ENCODE data around the gene PIK3CD.

DNA sequence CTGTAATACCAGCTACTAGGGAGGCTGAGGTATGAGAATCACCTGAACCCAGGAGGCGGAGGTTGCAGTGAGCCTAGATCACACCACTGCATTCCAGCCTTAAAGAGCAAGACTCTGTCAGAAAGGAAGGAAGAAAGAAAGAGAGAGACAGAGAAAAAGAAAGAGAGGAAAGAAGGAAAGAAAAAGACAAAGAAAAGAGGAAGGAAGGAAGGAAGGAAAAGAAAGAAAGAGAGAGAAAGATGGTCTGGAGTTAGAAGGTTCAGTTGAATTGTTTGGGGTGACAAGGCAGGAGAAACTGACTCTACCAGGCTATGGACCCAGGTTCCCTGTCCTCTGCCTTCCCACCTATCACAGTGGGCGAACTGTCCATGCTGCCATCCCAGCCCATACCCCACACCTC lies 27.4 kb upstream of the PIK3CD start:
- TF ChIP-seq EP300 (IDR thresholded peaks at IDR 0.05; ENCODE audit: borderline replicate concordance in 1 of 2, low read depth in 1 of 2, low read length in 1 of 2) (no peak), POLR2AphosphoS5 (IDR thresholded peaks at IDR 0.05; ENCODE audit: low read depth, low read length) (no peak), MXI1 (IDR thresholded peaks at IDR 0.05; ENCODE audit: low read depth, low read length) (no peak), FOXM1 (IDR thresholded peaks at IDR 0.05; ENCODE audit: low read depth) (no peak), GABPA (IDR thresholded peaks at IDR 0.05; ENCODE audit: low read depth) (no peak), TAF1 (IDR thresholded peaks at IDR 0.05; ENCODE audit: borderline replicate concordance, low read depth, low read length) (no peak), CHD2 (IDR thresholded peaks at IDR 0.05; ENCODE audit: low read length, partially characterized antibody) (no peak), TCF12 (IDR thresholded peaks at IDR 0.05) (no peak), SIN3A (IDR thresholded peaks at IDR 0.05; ENCODE audit: borderline replicate concordance, low read depth, low read length) (no peak)
- TF ChIP-seq, protein P1, sequence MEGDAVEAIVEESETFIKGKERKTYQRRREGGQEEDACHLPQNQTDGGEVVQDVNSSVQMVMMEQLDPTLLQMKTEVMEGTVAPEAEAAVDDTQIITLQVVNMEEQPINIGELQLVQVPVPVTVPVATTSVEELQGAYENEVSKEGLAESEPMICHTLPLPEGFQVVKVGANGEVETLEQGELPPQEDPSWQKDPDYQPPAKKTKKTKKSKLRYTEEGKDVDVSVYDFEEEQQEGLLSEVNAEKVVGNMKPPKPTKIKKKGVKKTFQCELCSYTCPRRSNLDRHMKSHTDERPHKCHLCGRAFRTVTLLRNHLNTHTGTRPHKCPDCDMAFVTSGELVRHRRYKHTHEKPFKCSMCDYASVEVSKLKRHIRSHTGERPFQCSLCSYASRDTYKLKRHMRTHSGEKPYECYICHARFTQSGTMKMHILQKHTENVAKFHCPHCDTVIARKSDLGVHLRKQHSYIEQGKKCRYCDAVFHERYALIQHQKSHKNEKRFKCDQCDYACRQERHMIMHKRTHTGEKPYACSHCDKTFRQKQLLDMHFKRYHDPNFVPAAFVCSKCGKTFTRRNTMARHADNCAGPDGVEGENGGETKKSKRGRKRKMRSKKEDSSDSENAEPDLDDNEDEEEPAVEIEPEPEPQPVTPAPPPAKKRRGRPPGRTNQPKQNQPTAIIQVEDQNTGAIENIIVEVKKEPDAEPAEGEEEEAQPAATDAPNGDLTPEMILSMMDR (IDR thresholded peaks at IDR 0.05), result no peak
- TF ChIP-seq, protein P2, sequence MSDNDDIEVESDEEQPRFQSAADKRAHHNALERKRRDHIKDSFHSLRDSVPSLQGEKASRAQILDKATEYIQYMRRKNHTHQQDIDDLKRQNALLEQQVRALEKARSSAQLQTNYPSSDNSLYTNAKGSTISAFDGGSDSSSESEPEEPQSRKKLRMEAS (IDR thresholded peaks at IDR 0.05; ENCODE audit: low read depth), result no peak

Data from SK-N-SH (cell line).